HG03354 (cell line): Measurements from ENCODE around the gene PHACTR1.

Source experiments
- ATAC-seq: cut with Tn5 transposase; IDR thresholded peaks from one replicate; pipeline ENCODE4 v1.9.1; 2021; ENCODE audit warnings: mild to moderate bottlenecking; ENCODE audit not compliant: unreplicated experiment, poor library complexity, severe bottlenecking

PHACTR1 gene

GRCh38 chr6:13338038-13338437 lies 621.5 kb downstream of the PHACTR1 start:
- ATAC-seq = no peak
